ENCODE data around the gene SLC2A4.

The SLC2A4 gene

GRCh38 chr17:7239091-7240027, 42.2 kb upstream of the SLC2A4 start, which contains the start of gene PHF23:
Gene PHF23, minus strand, starts transcription at chr17:7239457. Its CDS starts 178 bp downstream, at chr17:7239279.
- Histone ChIP-seq H3F3A (ENCODE audit: insufficient read depth, low read length) (peaks cover 57% of the 10 kb centered on the region), H3K4me3 (ENCODE audit: low read length) (peak within 1 kb of the TSS; percentile 91), H3K9me3 (replicated peaks; ENCODE audit: insufficient read depth, low read length) (no peaks in the 10 kb centered on the region), H3K27ac (ENCODE audit: low read length) (peak within 1 kb of the TSS; percentile 48; the same call in 1 of the 2 replicates), H2AFZ (ENCODE audit: low read length) (peak within 1 kb of the TSS; percentile 29), H3K4me1 (ENCODE audit: low read length) (peaks cover 30% of the 10 kb centered on the region), H3K36me3 (replicated peaks; ENCODE audit: insufficient read depth, low read length) (no peaks in the 10 kb centered on the region; the same call in 1 of the 2 replicates), H3K4me2 (ENCODE audit: low read depth, low read length) (peak within 1 kb of the TSS; percentile 87; the same call in 1 of the 2 replicates), H3K9me2 (replicated peaks; ENCODE audit: insufficient read depth, low read length) (no peaks in the 10 kb centered on the region), H3K27me3 (replicated peaks; ENCODE audit: insufficient read depth, low read length) (no peaks in the 10 kb centered on the region), H4K20me1 (ENCODE audit: insufficient read depth, low read length) (no peaks in the 10 kb centered on the region), H3K9ac (ENCODE audit: low read length) (peak within 1 kb of the TSS; percentile 89), H3K79me2 (ENCODE audit: low read length) (peaks cover 65% of the 10 kb centered on the region)
- TF ChIP-seq, protein P1, sequence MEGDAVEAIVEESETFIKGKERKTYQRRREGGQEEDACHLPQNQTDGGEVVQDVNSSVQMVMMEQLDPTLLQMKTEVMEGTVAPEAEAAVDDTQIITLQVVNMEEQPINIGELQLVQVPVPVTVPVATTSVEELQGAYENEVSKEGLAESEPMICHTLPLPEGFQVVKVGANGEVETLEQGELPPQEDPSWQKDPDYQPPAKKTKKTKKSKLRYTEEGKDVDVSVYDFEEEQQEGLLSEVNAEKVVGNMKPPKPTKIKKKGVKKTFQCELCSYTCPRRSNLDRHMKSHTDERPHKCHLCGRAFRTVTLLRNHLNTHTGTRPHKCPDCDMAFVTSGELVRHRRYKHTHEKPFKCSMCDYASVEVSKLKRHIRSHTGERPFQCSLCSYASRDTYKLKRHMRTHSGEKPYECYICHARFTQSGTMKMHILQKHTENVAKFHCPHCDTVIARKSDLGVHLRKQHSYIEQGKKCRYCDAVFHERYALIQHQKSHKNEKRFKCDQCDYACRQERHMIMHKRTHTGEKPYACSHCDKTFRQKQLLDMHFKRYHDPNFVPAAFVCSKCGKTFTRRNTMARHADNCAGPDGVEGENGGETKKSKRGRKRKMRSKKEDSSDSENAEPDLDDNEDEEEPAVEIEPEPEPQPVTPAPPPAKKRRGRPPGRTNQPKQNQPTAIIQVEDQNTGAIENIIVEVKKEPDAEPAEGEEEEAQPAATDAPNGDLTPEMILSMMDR (IDR thresholded peaks at IDR 0.05; ENCODE audit: low read length), result no peak
- TF ChIP-seq EZH2 (optimal IDR thresholded peaks at IDR 0.05; ENCODE audit: low read depth, low read length), result no peak
- DNase-seq, result peak; percentile 99

DNA sequence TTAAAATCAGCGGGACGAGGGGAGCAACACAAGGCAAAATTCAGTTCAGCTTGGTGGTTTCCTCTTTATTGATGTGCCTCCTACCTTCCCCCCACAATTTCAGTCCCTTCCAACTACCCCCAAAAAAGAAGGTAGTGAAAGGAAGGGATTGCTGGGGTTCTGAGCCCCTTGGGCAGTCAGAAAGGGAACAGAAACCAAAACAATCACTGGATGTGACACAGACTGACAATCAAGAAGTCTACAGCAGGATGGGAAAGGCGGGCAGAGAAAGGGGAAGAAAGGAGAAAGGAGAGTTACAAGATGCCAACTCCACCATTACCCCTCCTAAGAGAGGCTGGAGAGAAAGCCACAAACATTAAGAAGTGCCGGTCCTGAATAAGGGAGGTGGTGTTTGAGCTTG, 41.1 kb upstream of the SLC2A4 start:
- DNase-seq, result no peak
- Histone ChIP-seq H3K27me3 (replicated peaks; ENCODE audit: insufficient read depth, low read length) (no peaks in the 10 kb centered on the region), H2AFZ (ENCODE audit: low read length) (no peak overlapping the region), H3K4me2 (ENCODE audit: low read depth, low read length) (peak overlapping the region; percentile 87; the same call in 1 of the 2 replicates), H3K4me1 (ENCODE audit: low read length) (peaks cover 25% of the 10 kb centered on the region), H3K4me3 (ENCODE audit: low read length) (no peak overlapping the region), H3F3A (ENCODE audit: insufficient read depth, low read length) (peaks cover 53% of the 10 kb centered on the region), H3K79me2 (ENCODE audit: low read length) (peaks cover 56% of the 10 kb centered on the region), H3K36me3 (replicated peaks; ENCODE audit: insufficient read depth, low read length) (no peaks in the 10 kb centered on the region), H3K9me3 (replicated peaks; ENCODE audit: insufficient read depth, low read length) (no peaks in the 10 kb centered on the region), H3K27ac (ENCODE audit: low read length) (no peak overlapping the region), H3K9ac (ENCODE audit: low read length) (no peak overlapping the region), H4K20me1 (ENCODE audit: insufficient read depth, low read length) (no peaks in the 10 kb centered on the region), H3K9me2 (replicated peaks; ENCODE audit: insufficient read depth, low read length) (no peaks in the 10 kb centered on the region)
- no peak for TF ChIP-seq EZH2phosphoT487 (IDR thresholded peaks at IDR 0.05; ENCODE audit: low read length)
- TF ChIP-seq, protein P1 (IDR thresholded peaks at IDR 0.05; ENCODE audit: low read length), result no peak
- no peak for TF ChIP-seq EZH2 (optimal IDR thresholded peaks at IDR 0.05; ENCODE audit: low read depth, low read length)

GRCh38 chr17:7241090-7241733, 40.3 kb upstream of the SLC2A4 start:
- Histone ChIP-seq H3K36me3 (replicated peaks; ENCODE audit: insufficient read depth, low read length) (no peaks in the 10 kb centered on the region), H3K27ac (ENCODE audit: low read length) (peak overlapping the region; percentile 75; the same call in 1 of the 2 replicates)

More at GRCh38 chr17:7241090-7241733, 40.3 kb upstream of the SLC2A4 start:
- peak; percentile 31 for DNase-seq
- Histone ChIP-seq H3K4me3 (ENCODE audit: low read length) (peak overlapping the region; percentile 96), H3K9me3 (replicated peaks; ENCODE audit: insufficient read depth, low read length) (no peaks in the 10 kb centered on the region), H4K20me1 (ENCODE audit: insufficient read depth, low read length) (no peaks in the 10 kb centered on the region), H3K4me2 (ENCODE audit: low read depth, low read length) (peak overlapping the region; percentile 87), H3F3A (ENCODE audit: insufficient read depth, low read length) (peaks cover 54% of the 10 kb centered on the region), H3K27me3 (replicated peaks; ENCODE audit: insufficient read depth, low read length) (no peaks in the 10 kb centered on the region), H3K4me1 (ENCODE audit: low read length) (peaks cover 20% of the 10 kb centered on the region), H3K9me2 (replicated peaks; ENCODE audit: insufficient read depth, low read length) (no peaks in the 10 kb centered on the region), H3K79me2 (ENCODE audit: low read length) (peaks cover 54% of the 10 kb centered on the region), H2AFZ (ENCODE audit: low read length) (no peak overlapping the region), H3K9ac (ENCODE audit: low read length) (peak overlapping the region; percentile 91)
- TF ChIP-seq EZH2phosphoT487 (IDR thresholded peaks at IDR 0.05; ENCODE audit: low read length), result no peak
- TF ChIP-seq, protein P1 (IDR thresholded peaks at IDR 0.05; ENCODE audit: low read length), result no peak
- TF ChIP-seq EZH2 (optimal IDR thresholded peaks at IDR 0.05; ENCODE audit: low read depth, low read length), result no peak
